ENCODE results near the gene C17orf107. TPM values are rescaled to one million over a fixed set of nuclear protein-coding genes. Genes with fewer than 3 reads are reported as not detected.

C17orf107 gene
- total RNA-seq, 2 experiments from 2014 or later = 3.0 to 3.6 TPM

DNA sequence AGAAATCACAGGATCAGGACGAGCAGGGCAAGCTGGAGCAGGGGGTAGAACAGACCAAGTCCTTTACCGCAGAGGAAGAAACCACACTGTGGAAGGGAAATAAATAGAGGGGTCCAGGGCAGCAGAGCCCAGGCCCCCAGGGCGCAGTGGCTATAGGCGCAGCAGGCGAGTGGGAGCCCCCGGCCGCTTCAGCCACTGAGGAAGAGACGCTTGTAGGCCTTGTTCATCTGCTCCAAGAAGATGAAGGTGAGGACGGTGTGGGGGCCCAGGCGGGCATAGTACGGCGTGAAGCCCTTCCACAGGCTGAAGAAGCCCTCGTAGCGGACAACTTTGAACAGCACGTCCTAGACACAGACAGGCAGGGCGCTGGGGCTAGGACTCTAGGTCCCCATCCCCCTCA, 38.2 kb downstream of the C17orf107 start:
- ChIA-PET CTCF (interaction anchor here (0.8 to 1.9 kb wide), 2 partner anchors 25 to 124 kb away, joined by 3 to 4 read pairs; no protein-coding TSS in a partner anchor), POLR2A (interaction anchor here (0.6 to 5.8 kb wide), 8 partner anchors 8 to 140 kb away, joined by 3 to 52 read pairs (median 6); partner anchors contain the start of genes PFN1 and ZFP3)
- Mint-ChIP-seq H3K4me3 (peak overlapping the region; percentile 97), H3K27ac (peak overlapping the region; percentile 14), H3K36me3 (ENCODE audit: low read depth) (peaks cover 58% of the 10 kb centered on the region), H3K4me1 (ENCODE audit: low read depth) (peaks cover 44% of the 10 kb centered on the region), H3K9me3 (no peaks in the 10 kb centered on the region), H3K27me3 (no peaks in the 10 kb centered on the region)
- DNase-seq = no peak
- TF ChIP-seq, protein P1, sequence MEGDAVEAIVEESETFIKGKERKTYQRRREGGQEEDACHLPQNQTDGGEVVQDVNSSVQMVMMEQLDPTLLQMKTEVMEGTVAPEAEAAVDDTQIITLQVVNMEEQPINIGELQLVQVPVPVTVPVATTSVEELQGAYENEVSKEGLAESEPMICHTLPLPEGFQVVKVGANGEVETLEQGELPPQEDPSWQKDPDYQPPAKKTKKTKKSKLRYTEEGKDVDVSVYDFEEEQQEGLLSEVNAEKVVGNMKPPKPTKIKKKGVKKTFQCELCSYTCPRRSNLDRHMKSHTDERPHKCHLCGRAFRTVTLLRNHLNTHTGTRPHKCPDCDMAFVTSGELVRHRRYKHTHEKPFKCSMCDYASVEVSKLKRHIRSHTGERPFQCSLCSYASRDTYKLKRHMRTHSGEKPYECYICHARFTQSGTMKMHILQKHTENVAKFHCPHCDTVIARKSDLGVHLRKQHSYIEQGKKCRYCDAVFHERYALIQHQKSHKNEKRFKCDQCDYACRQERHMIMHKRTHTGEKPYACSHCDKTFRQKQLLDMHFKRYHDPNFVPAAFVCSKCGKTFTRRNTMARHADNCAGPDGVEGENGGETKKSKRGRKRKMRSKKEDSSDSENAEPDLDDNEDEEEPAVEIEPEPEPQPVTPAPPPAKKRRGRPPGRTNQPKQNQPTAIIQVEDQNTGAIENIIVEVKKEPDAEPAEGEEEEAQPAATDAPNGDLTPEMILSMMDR (IDR thresholded peaks at IDR 0.05) = no peak
- intact Hi-C loops (cut with micrococcal nuclease) = no loop called here
- ATAC-seq = no peak

GRCh38 chr17:4938069-4938491, 38.7 kb downstream of the C17orf107 start:
- Mint-ChIP-seq H3K27me3 (no peaks in the 10 kb centered on the region), H3K36me3 (ENCODE audit: low read depth) (peaks cover 61% of the 10 kb centered on the region), H3K4me1 (ENCODE audit: low read depth) (peaks cover 49% of the 10 kb centered on the region), H3K4me3 (peak overlapping the region; percentile 97), H3K9me3 (no peaks in the 10 kb centered on the region), H3K27ac (peak overlapping the region; percentile 55)
- ATAC-seq (no peak), DNase-seq (no peak)
- ChIA-PET CTCF (interaction anchor here (0.8 to 3.1 kb wide), 3 partner anchors 24 to 124 kb away, joined by 3 to 24 read pairs (median 4); no protein-coding TSS in a partner anchor), POLR2A (interaction anchor here (2.6 to 20.8 kb wide), 4 partner anchors 9 to 30 kb away, joined by 10 to 627 read pairs (median 36); partner anchors contain the start of genes PFN1 and SPAG7)
- intact Hi-C loops (cut with micrococcal nuclease) = no loop called here
- TF ChIP-seq, protein P1 (IDR thresholded peaks at IDR 0.05) = no peak

- Mint-ChIP-seq H3K27me3 (no peaks in the 10 kb centered on the region), H3K4me3 (peak overlapping the region; percentile 97), H3K4me1 (ENCODE audit: low read depth) (peaks cover 54% of the 10 kb centered on the region), H3K27ac (peak overlapping the region; percentile 79), H3K9me3 (no peaks in the 10 kb centered on the region), H3K36me3 (ENCODE audit: low read depth) (peaks cover 68% of the 10 kb centered on the region)
- CTCF ChIA-PET = interaction anchor here (1.1 to 3.1 kb wide), 5 partner anchors 27 to 518 kb away, joined by 3 to 24 read pairs (median 4); partner anchors contain the start of gene CAMTA2
- DNase-seq (no peak), ATAC-seq (no peak)
- TF ChIP-seq, protein P1 (IDR thresholded peaks at IDR 0.05) = no peak
- POLR2A ChIA-PET = interaction anchor here (0.5 to 20.8 kb wide), 16 partner anchors 9 to 374 kb away, joined by 3 to 627 read pairs (median 8); partner anchors contain the start of genes ARRB2, C17orf107, CHRNE and ENO3
- intact Hi-C loops (cut with micrococcal nuclease) = no loop called here
Observed at GRCh38 chr17:4938688-4939545, 39.6 kb downstream of the C17orf107 start.

GRCh38 chr17:4939546-4939795, 40.1 kb downstream of the C17orf107 start:
- Mint-ChIP-seq H3K9me3 (no peaks in the 10 kb centered on the region), H3K27me3 (no peaks in the 10 kb centered on the region), H3K27ac (peak overlapping the region; percentile 79), H3K4me1 (ENCODE audit: low read depth) (peaks cover 54% of the 10 kb centered on the region), H3K4me3 (peak overlapping the region; percentile 97), H3K36me3 (ENCODE audit: low read depth) (peaks cover 71% of the 10 kb centered on the region)
- intact Hi-C loops (cut with micrococcal nuclease) = no loop called here
- DNase-seq (no peak), ATAC-seq (no peak)
- POLR2A ChIA-PET = interaction anchor here (1.1 to 20.8 kb wide), 19 partner anchors 9 to 236 kb away, joined by 4 to 627 read pairs (median 9); partner anchors contain the start of genes ARRB2, C17orf107, CAMTA2 and CHRNE
- TF ChIP-seq, protein P1 (IDR thresholded peaks at IDR 0.05) = no peak
- CTCF ChIA-PET = interaction anchor here (1.0 to 3.1 kb wide), 8 partner anchors 9 to 518 kb away, joined by 3 to 24 read pairs (median 4); partner anchors contain the start of genes CAMTA2, CHRNE, PFN1 and SPAG7
